ENCODE data around the gene GREB1L. TPM values are rescaled to one million over a fixed set of nuclear protein-coding genes. Genes with fewer than 3 reads are reported as not detected.
"Not testable (repeated sequence)": the region's sequence is repeated elsewhere in the genome, so short reads cannot be mapped to it uniquely, and the experiment has no call there.

GREB1L gene
- total RNA-seq, 2 donors from 2014 or later = 0.52 to 3.0 TPM

DNA sequence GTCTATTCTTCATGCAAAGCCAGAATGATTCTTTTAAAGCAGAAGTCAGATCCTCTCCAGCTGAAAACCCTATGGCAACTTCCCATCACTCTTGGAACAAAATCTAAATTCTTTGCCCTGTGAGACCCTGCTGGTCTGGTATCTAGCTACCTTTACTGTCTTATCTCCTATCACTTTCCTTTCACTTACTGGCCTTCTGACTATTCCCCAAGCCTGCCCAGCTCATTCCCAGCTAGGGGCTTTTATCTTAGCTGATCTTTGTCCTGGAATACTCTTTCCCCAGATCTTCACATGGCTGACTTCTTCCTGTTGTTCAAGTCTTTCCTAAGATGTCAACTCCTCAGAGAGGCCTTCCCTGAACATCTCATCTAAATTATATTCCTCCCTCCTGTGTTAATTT is 63.6 kb downstream of the GREB1L start:
- H3K27me3 ChIP-seq = no peaks in the 10 kb centered on the region
- no peaks in the 10 kb centered on the region for H3K9me3 ChIP-seq
- intact Hi-C loops (cut with DNase I) = no loop called here
- TF ChIP-seq POLR2A (IDR thresholded peaks at IDR 0.05) = no peak
- TF ChIP-seq, protein P1, sequence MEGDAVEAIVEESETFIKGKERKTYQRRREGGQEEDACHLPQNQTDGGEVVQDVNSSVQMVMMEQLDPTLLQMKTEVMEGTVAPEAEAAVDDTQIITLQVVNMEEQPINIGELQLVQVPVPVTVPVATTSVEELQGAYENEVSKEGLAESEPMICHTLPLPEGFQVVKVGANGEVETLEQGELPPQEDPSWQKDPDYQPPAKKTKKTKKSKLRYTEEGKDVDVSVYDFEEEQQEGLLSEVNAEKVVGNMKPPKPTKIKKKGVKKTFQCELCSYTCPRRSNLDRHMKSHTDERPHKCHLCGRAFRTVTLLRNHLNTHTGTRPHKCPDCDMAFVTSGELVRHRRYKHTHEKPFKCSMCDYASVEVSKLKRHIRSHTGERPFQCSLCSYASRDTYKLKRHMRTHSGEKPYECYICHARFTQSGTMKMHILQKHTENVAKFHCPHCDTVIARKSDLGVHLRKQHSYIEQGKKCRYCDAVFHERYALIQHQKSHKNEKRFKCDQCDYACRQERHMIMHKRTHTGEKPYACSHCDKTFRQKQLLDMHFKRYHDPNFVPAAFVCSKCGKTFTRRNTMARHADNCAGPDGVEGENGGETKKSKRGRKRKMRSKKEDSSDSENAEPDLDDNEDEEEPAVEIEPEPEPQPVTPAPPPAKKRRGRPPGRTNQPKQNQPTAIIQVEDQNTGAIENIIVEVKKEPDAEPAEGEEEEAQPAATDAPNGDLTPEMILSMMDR (IDR thresholded peaks at IDR 0.05) = no peak
- H3K4me3 ChIP-seq = no peak overlapping the region
- H3K4me1 ChIP-seq = no peaks in the 10 kb centered on the region
- H3K27ac ChIP-seq = no peak overlapping the region
- DNase-seq (no peak), ATAC-seq (no peak)
- H3K36me3 ChIP-seq (replicated peaks in 1 of 2; ENCODE audit: insufficient read depth in 1 of 2, low read depth in 2 of 2) = no peaks in the 10 kb centered on the region

DNA sequence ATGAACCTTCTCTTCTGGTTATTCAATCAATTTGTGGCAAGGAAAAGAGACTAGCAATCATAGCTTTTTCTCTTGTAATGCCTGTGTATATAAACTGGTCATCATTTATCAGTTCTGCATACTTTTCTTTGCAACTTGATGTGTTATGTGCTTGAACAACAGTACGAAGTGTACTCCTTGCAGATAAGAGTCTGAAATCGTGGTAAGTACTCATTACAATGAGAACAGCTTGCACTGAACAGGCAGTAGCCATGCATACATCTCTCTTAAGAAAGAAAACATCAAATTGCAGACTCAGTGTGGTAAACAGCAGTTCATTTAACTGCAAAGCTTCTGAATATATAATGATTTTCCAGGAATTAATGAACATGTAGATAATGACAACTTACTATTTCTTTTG is 64.3 kb downstream of the GREB1L start:
- no peaks in the 10 kb centered on the region for H3K36me3 ChIP-seq (replicated peaks in 1 of 2; ENCODE audit: insufficient read depth in 1 of 2, low read depth in 2 of 2)
- ATAC-seq (no peak), DNase-seq (no peak)
- no peaks in the 10 kb centered on the region for H3K27me3 ChIP-seq
- no peak overlapping the region for H3K27ac ChIP-seq
- WGBS, 2 donors = 45 to 49% methylated on average over 2 of the region's 2 CpGs
- TF ChIP-seq, protein P1 (IDR thresholded peaks at IDR 0.05) = no peak
- TF ChIP-seq POLR2A (IDR thresholded peaks at IDR 0.05) = no peak
- no peaks in the 10 kb centered on the region for H3K4me1 ChIP-seq
- no peak overlapping the region for H3K4me3 ChIP-seq
- intact Hi-C loops (cut with DNase I) = no loop called here
- H3K9me3 ChIP-seq = no peaks in the 10 kb centered on the region

DNA sequence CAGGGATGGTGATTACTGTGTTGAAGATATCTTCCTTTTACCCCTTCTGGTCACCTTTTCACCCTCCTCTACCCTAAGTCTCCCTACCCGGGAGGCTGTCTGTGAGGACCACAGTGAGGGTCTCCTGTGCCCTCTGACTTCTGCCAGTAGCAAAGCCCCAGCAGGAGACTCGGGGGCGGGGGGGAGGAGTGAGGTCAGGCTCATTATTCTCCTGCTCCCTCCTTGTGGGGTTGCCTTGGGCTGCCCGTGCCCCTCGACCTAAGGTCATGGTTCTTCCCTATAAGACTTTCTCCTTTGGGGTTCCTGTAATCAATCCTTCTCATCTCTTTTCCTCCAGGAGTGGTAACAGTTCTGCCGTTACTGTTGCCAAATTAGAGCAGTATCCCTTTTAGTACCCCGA is 65.5 kb downstream of the GREB1L start:
- intact Hi-C loops (cut with DNase I) = no loop called here
- Histone ChIP-seq H3K27me3 (no peaks in the 10 kb centered on the region), H3K27ac (no peak overlapping the region), H3K4me1 (no peaks in the 10 kb centered on the region), H3K36me3 (replicated peaks in 1 of 2; ENCODE audit: insufficient read depth in 1 of 2, low read depth in 2 of 2) (no peaks in the 10 kb centered on the region), H3K9me3 (no peaks in the 10 kb centered on the region), H3K4me3 (no peak overlapping the region)
- DNase-seq (no peak), ATAC-seq (no peak)
- WGBS, 2 donors = 57 to 60% methylated on average over 7 of the region's 7 CpGs
- TF ChIP-seq, protein P1 (IDR thresholded peaks at IDR 0.05) = no peak
- TF ChIP-seq POLR2A (IDR thresholded peaks at IDR 0.05) = no peak

DNA sequence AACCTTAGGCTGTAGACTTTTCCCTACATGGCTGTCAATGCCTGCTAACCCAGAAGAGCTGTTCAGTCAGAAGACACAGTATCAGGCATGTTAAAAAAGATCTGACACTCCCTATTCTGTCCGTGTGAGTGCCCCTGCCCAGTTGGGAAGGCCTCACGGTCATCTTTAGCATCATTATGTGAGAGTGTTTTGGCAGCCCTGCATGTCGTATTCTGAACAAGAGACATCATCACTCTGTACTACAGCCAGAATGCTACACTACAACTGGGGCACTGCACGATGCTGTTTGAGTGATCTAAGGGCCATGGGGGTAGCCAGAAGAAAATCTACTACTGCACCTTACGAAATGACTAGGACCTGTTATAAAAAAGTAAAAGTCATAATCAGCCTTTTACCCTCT is 67.2 kb downstream of the GREB1L start:
- intact Hi-C loops (cut with DNase I) = no loop called here
- no peaks in the 10 kb centered on the region for H3K36me3 ChIP-seq (replicated peaks in 1 of 2; ENCODE audit: insufficient read depth in 1 of 2, low read depth in 2 of 2)
- no peak for ATAC-seq

DNA sequence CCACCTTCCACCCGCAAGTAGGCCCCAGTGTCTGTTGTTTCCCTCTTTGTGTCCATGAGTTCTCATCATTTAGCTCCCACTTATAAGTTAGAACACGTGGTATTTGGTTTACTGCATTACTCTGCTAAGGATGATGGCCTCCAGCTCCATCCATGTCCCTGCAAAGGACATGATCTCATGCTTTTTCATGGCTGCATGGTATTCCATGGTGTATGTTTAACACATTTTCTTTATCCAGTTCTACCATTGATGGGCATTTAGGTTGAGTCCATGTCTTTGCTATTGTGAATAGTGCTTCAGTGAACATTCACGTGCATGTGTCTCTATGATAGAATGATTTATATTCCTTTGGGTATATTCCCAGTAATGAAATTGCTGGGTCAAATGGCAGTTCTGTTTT is 69.9 kb downstream of the GREB1L start:
- H3K27me3 ChIP-seq; DNase-seq; H3K9me3 ChIP-seq; intact Hi-C loops (cut with DNase I); H3K4me3 ChIP-seq; ATAC-seq; H3K27ac ChIP-seq; H3K36me3 ChIP-seq (replicated peaks in 1 of 2; ENCODE audit: insufficient read depth in 1 of 2, low read depth in 2 of 2); H3K4me1 ChIP-seq: not testable (repeated sequence)
- 62 to 74% methylated on average over 3 of the region's 3 CpGs for WGBS, 2 donors

More for the DNA sequence above, 67.2 kb downstream of the GREB1L start:
- no peak overlapping the region for H3K27ac ChIP-seq
- WGBS, 2 donors = 72 to 73% methylated on average over 5 of the region's 5 CpGs
- no peak for TF ChIP-seq POLR2A (IDR thresholded peaks at IDR 0.05)
- TF ChIP-seq, protein P1 (IDR thresholded peaks at IDR 0.05) = no peak
- no peak overlapping the region for H3K4me3 ChIP-seq
- no peaks in the 10 kb centered on the region for H3K4me1 ChIP-seq
- H3K9me3 ChIP-seq = no peaks in the 10 kb centered on the region
- DNase-seq = no peak
- no peaks in the 10 kb centered on the region for H3K27me3 ChIP-seq
